ENCODE results near the gene RAB2B.
A peak's percentile ranks its signal among the peaks of the same experiment; 100 is the strongest.

The RAB2B gene

DNA sequence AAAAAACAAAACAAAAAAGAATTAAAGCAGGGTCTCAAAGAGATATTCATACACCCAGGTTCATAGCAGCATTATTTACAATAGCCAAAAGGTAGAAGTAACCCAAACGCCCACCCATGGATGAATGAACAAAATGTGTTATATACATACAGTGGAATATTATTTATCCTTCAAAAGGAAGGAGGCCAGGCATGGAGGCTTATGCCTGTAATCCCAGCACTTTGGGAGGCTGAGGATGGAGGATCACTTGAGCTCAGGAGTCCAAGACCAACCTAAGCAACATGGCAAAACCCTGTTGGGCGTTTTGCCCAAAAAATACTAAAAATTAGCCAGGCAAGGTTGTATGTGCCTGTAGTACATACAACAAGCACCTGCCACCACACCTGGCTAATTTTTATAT is 29.8 kb upstream of the RAB2B start:
- in situ Hi-C loops (cut with HindIII; ENCODE audit: low pct_unique_long_range_greater_than_20kb, low sequenced_read_pairs): no loop called here
- no peak for TF ChIP-seq JUND (IDR thresholded peaks at IDR 0.05; ENCODE audit: low read depth)
- DNase-seq (ENCODE audit: low read depth in 1 of 2, low spot score in 1 of 2): no peak

DNA sequence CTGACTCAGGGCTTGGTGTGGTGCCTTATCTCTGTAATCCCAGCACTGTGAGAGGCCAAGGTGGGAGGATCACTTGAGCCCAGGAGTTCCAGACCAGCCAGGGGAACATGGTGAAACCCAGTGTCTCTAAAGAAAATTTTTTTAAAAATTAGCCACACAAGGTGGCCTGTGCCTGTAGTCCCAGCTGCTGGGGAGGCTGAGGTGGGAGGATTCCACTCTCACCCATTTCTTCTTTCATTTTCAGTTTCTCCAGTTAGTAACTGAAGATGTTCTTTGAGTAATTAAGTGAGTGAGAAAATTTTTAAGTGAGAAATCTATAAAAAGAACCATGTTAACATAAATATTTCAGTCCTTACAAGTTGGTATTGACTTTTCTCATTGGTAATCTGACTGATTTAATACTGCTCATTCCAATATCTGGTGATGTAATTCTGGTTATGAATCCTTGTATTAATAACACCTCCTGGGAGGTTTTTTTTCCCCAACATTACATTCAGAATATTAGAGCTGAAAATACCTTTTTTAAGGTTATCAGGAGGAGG is 28.3 kb upstream of the RAB2B start:
- no peak for TF ChIP-seq JUND (IDR thresholded peaks at IDR 0.05; ENCODE audit: low read depth)
- DNase-seq (ENCODE audit: low read depth in 1 of 2, low spot score in 1 of 2): no peak

DNA sequence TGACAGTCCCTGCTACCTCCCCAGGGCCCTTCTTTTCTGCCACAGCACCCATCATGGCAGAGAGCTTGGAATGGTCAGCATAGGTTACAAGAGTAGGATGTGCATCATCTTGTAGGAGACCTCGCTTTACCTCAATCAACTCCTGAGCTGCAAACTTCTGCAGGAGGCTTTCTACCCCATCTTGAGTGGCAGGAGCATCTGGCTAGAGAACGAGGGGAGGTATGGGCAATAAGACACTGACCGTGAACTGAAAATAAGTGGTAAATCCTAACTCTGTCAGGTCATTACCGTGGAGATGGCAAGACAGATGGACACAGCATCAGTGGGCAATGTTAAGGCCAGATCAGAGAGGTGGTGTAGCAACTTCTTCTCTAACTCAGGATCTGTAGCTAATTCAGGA is 26.6 kb upstream of the RAB2B start:
- no peak for TF ChIP-seq JUND (IDR thresholded peaks at IDR 0.05; ENCODE audit: low read depth)
- in situ Hi-C loops (cut with HindIII; ENCODE audit: low pct_unique_long_range_greater_than_20kb, low sequenced_read_pairs): no loop called here
- no peak for DNase-seq (ENCODE audit: low read depth in 1 of 2, low spot score in 1 of 2)

More for the DNA sequence above, 28.3 kb upstream of the RAB2B start:
- in situ Hi-C loops (cut with HindIII; ENCODE audit: low pct_unique_long_range_greater_than_20kb, low sequenced_read_pairs): no loop called here

DNA sequence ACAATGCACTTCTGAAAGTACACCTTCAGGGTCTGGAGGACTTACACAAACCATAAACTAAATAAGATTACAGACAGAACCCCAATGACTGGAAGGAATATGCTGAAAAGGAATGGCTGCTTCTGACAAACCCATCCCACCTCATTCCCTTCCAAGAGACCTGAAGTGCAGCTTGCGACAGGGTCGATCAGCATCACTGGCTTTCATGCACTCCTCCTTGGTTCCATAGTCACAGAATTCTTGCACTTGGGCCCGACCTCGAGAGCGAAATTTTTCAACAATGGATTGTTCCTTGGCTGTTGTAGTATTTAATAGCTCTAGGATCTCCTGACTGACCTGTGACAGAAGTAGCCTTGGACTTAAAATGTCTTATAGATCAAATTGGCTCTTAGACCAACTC is 24.8 kb upstream of the RAB2B start:
- in situ Hi-C loops (cut with HindIII; ENCODE audit: low pct_unique_long_range_greater_than_20kb, low sequenced_read_pairs): no loop called here
- no peak for DNase-seq (ENCODE audit: low read depth in 1 of 2, low spot score in 1 of 2)
- TF ChIP-seq JUND (IDR thresholded peaks at IDR 0.05; ENCODE audit: low read depth): no peak

DNA sequence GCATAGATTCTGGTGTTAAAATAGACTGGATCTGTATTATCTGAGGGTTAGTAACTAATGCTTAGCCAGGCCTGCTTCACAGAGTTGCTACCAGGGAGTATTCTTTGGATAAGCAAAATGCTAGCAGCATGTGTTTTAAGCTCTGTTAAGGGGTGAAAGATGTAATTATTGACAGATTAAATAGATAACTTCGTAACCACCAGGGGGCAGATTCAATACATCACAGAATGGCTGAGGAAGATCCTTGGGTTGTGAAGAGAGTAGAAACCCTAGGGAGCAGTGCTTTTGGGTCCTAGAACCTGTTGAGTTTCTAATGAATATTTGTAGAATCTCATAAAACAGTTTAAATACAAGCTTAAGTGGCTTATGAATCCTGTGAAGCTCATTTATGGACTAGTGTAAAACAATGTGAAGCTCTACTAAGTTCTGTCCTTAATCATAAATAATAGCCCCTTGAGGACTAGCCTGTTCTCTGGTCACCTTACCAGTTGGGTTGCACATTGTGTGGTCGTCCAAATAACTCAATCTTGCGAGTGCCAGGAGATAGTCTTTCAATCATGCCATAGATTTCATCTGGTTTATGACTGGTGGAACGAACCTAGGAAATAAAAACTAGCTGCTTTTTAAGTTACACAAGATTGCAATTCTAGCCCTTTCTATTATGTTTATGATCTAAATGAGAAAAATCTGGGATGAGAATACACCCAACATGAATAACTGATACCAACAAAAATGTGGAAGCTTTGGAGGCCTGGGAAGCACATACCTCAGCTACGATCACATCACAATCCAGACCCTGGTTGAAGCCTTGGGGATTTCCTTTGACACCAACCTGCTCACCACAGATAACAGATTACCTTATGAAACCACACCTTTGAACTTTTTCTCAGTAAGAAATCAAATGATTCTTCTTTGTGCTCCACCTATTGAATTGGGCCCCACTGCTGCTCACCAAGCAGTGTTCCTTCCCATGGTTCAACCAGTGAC is 22.1 kb upstream of the RAB2B start:
- in situ Hi-C loops (cut with HindIII; ENCODE audit: low pct_unique_long_range_greater_than_20kb, low sequenced_read_pairs): no loop called here
- DNase-seq (ENCODE audit: low read depth in 1 of 2, low spot score in 1 of 2): peak; percentile 7 to 70
- no peak for TF ChIP-seq JUND (IDR thresholded peaks at IDR 0.05; ENCODE audit: low read depth)

DNA sequence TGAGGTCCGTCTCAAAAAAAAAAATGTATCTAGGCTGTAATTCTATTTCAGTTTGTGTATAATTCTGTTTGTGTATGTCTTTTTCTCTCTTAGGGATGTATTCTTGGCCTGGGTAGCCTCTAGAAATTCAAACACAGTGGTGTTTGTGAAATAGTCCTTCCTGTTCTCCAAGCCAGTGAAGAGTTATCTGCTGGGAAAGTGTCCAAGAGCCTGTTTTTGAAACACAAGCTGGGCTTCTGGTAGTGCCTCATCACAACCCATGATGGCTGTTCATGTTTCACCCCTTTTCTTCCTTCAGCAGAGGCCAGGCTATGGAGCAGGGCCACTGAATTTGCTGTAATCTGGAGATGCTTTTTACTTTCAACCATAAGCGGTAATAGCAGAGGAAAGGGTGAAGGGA is 19.7 kb upstream of the RAB2B start:
- no peak for TF ChIP-seq JUND (IDR thresholded peaks at IDR 0.05; ENCODE audit: low read depth)
- in situ Hi-C loops (cut with HindIII; ENCODE audit: low pct_unique_long_range_greater_than_20kb, low sequenced_read_pairs): no loop called here
- DNase-seq (ENCODE audit: low read depth in 1 of 2, low spot score in 1 of 2): no peak

DNA sequence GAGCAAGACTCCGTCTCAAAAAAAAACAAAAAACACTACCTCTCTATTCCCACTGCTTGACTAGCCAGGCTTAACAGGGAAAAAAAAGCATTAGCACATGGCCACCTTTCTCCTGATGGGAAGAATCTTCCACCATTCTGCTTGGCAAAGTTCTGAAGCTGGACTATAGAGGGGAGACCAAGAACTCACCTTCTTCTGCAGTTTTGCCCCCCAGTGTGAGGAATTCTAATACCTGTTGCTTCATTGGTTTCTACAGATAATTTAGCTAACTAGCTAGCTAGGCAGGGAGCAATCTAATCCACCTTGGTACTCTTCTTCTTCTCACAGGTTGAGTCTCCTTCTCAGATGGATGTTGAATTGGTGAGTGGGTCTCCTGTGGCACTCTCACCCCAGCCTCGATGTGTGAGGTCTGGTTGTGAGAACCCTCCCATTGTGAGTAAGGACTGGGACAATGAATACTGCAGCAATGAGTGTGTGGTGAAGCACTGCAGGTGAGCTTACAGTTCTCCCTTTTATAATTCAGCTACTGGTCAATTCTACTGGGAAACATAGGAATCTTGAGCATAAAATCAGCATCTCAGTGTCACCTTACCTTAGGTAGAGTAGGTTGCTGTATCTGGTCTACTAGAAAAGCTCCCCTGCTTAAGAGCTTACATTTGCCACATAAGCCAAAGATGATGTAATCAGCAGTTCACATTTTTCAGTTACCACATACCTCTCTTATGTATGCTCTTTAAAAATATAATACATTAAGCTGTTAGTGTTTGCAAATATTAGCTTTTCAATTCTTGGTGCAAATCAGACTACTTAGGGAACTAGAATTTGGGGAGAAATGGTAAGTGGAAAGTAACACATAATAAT is 18.4 kb upstream of the RAB2B start:
- TF ChIP-seq JUND (IDR thresholded peaks at IDR 0.05; ENCODE audit: low read depth): no peak
- in situ Hi-C loops (cut with HindIII; ENCODE audit: low pct_unique_long_range_greater_than_20kb, low sequenced_read_pairs): no loop called here
- DNase-seq (ENCODE audit: low read depth in 1 of 2, low spot score in 1 of 2): peak in 1 of 2 experiments; percentile 5

DNA sequence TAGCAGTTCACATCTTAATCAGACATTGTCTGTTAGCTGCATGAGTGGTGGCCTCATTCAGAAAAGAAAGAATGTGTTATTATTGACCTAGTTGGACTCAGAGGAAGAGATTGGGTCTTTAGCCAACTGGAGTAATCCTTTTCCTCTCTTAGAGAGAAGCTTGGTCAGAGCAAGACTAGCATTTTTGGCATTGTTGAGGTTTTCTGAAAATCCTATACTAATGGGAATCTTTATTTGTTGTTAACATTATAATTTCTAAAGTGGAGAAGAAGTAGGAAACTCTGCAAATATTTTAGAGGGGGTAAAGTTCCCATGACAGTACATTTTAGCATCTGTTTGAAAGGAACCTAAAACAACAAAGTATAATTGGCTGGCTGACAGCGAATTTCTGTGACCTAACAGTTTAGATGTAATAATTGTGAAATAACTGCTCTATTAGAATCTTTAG is 9.9 kb upstream of the RAB2B start:
- in situ Hi-C loops (cut with HindIII; ENCODE audit: low pct_unique_long_range_greater_than_20kb, low sequenced_read_pairs): no loop called here
- no peak for DNase-seq (ENCODE audit: low read depth in 1 of 2, low spot score in 1 of 2)
- no peak for TF ChIP-seq JUND (IDR thresholded peaks at IDR 0.05; ENCODE audit: low read depth)

DNA sequence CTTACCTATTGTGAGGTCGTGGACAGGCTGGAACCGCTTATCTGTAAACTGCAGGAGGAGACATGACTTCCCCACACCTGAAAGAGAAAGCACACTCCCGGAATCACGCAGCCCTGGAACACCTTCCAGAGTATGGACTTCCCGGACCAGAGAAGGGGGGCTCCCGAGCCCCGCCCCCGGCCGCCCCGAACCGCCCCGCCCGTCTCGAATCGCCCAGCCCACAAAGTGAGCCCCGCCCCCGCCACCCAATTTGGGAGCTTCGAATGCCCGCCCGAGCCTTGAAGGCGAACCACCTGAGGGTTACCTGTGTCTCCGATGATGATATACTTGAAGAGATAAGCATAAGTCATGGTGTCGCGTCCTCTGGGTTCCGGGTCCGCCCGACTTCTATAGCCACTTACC is 235 bp downstream of the RAB2B start:
- in situ Hi-C loops (cut with HindIII; ENCODE audit: low pct_unique_long_range_greater_than_20kb, low sequenced_read_pairs): no loop called here
- DNase-seq (ENCODE audit: low read depth in 1 of 2, low spot score in 1 of 2): peak; percentile 31 to 90

DNA sequence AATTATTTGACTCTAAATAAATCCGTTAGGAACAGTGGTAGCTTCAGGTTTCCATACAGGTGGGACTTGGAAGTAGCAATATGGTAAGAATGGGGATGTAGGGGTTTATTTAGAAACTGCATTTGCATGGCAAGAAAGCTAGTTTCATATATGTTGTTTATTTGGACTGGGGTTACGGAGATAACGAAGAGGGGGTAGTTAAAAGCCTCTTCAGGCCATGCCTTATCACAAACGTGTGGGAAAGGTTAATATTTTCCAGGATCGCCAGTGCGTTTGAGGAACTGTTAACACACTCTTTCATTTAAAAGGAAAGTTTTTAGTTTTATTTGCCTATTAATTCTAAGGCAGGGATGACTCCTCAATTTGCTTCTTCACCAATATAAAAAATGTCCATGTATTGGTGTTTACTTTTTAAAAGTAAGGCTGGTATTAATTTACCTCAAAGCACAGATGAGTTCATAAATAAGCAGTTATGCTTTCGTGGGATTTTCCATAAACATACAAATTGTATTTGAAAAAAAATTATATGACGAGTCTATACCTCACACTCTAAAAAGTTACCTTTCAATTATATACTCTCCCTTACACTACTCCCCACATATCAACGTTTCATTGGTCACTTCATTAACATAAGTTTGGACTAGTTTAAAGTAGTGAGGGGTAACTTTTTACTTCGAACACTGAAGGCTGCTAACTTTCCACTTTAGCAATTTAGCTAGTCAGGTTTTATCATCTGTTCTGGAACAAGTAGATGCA is 814 bp downstream of the RAB2B start:
- in situ Hi-C loops (cut with HindIII; ENCODE audit: low pct_unique_long_range_greater_than_20kb, low sequenced_read_pairs): no loop called here
- DNase-seq (ENCODE audit: low read depth in 1 of 2, low spot score in 1 of 2): no peak

More for the DNA sequence above, 235 bp downstream of the RAB2B start:
- no peak for TF ChIP-seq JUND (IDR thresholded peaks at IDR 0.05; ENCODE audit: low read depth)

DNA sequence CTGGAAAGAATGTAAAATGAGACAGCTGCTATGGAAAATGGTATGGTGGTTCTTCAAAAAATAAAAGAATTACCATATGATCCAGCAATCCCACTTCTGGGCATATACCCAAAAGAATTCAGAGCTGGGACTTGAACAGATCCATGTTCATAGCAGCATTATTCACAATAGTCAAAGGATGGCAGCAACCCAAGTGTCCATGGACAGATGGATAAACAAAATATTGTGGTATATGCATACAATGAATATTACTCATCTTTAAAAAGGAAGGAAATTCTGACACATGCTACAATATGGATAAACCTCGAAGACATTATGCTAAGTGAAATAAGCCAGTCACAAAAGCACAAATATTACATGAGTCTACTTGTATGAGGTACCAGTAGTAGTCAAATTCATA is 9.1 kb downstream of the RAB2B start:
- in situ Hi-C loops (cut with HindIII; ENCODE audit: low pct_unique_long_range_greater_than_20kb, low sequenced_read_pairs): no loop called here
- no peak for TF ChIP-seq JUND (IDR thresholded peaks at IDR 0.05; ENCODE audit: low read depth)
- no peak for DNase-seq (ENCODE audit: low read depth in 1 of 2, low spot score in 1 of 2)

More for the DNA sequence above, 814 bp downstream of the RAB2B start:
- TF ChIP-seq JUND (IDR thresholded peaks at IDR 0.05; ENCODE audit: low read depth): no peak
